GM12865 (cell line): ENCODE results near the gene PRKCH.

Experiments used
- DNase-seq: peaks from one replicate; pipeline ENCODE4 v3.0.0; 2010; ENCODE audit warnings: low read depth
- H3K4me3 ChIP-seq: 2 replicates; pipeline ENCODE4 v1.5.1; 2011; ENCODE audit warnings: mild to moderate bottlenecking, low read depth, low read length, control low read depth
- TF ChIP-seq, protein P1 (sequence below): IDR thresholded peaks from 2 replicates; pipeline ENCODE4 v1.5.1; 2011; ENCODE audit warnings: low read length, control low read depth, low read depth, inconsistent platforms; ENCODE audit not compliant: insufficient read depth; ENCODE audit errors: missing control alignments

Gene PRKCH

DNA sequence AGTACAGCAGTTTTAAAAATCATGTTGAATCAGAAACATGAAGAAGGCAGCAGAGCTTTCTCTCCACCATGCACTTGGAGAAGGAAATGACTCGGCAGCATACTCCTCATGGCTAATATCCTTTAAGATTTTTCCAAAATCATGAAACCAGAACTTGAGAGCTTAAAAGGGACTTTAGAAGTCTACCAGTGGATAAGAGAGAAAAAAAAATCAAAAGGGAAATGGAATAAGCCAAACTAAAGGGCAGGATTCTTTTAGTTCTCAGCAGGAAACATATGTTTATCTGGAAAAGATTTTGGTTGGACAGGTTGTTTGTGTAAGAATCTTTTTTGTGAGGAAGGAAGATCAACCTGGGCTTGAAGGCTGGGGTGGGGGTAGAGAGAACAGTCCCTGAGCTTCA, 111.8 kb downstream of the PRKCH start:
- TF ChIP-seq, protein P1, sequence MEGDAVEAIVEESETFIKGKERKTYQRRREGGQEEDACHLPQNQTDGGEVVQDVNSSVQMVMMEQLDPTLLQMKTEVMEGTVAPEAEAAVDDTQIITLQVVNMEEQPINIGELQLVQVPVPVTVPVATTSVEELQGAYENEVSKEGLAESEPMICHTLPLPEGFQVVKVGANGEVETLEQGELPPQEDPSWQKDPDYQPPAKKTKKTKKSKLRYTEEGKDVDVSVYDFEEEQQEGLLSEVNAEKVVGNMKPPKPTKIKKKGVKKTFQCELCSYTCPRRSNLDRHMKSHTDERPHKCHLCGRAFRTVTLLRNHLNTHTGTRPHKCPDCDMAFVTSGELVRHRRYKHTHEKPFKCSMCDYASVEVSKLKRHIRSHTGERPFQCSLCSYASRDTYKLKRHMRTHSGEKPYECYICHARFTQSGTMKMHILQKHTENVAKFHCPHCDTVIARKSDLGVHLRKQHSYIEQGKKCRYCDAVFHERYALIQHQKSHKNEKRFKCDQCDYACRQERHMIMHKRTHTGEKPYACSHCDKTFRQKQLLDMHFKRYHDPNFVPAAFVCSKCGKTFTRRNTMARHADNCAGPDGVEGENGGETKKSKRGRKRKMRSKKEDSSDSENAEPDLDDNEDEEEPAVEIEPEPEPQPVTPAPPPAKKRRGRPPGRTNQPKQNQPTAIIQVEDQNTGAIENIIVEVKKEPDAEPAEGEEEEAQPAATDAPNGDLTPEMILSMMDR = no peak
- DNase-seq = no peak
- no peak overlapping the region for H3K4me3 ChIP-seq

DNA sequence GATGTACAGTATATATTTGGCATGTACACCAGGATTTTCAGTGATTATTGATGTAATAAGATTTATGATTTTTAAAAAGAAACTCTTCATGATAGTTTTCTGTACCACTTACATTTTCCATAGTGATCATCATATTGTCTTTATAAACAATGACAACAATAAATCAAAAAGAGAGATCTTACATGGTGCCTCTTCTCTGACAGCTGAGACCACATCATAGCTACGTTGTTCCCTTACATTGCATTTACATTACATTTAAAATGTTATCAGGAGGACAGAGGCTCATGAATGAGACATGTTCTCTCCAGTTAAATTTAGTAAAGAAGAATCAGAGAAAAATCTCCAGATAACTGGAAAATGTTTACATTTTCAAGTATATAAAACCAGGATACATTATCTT, 112.4 kb downstream of the PRKCH start:
- TF ChIP-seq, protein P1 = no peak
- no peak for DNase-seq
- H3K4me3 ChIP-seq = no peak overlapping the region

DNA sequence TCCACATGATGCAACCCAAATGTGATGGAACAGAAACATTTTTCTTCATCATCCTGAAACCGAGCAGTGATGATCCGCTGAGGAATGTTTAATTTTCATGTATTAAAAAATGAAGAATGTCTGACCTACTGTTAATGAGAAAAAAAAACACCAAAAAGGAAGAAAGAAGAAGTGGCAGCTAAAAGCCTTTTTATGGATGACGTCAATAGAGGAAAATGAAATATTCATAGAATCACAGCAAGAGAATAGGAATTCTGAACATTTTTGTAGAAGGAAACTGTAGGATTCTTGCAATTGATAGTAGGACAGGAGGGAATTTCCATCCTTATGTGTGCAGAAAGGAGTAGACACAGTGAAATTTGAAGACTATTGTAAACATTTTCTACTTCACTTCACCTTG, 112.9 kb downstream of the PRKCH start:
- no peak overlapping the region for H3K4me3 ChIP-seq
- DNase-seq = no peak
- TF ChIP-seq, protein P1 = no peak

DNA sequence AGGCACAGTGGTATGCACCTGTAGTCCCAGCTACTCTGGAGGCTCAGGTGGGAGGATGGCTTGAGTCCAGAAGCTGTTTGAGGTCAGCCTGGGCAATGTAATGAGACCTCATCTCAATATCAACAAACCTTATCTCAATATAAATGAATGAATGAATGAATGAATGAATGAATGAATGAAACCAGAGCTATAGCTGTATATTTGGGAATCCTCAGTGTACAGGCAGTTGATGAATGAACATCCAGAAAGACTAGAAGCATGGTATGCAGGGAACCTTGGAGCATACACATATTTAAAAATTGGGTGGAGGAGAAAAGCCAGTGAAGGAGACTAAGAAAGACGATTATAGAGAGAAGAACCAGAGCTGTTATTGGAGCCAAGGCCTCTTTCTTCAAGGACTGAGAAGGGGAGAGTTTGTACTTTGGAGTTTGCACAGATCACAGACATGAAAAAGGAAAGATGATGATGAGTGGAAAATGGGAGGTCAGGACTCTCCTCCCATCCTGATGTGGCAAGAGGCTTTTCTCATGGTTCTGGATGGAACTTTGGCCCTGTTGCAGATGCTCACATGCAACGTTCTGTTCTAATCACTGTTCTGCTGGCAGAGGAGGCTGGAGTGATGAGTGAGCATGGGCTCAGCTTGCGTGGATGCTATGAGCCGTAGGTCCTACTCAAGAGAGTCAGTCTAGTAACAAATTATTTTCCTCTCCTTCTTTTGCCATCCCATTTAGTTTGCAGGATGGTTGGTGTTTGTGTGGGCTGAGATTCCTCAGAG, 114.4 kb downstream of the PRKCH start:
- TF ChIP-seq, protein P1 = no peak
- no peak for DNase-seq
- no peak overlapping the region for H3K4me3 ChIP-seq

DNA sequence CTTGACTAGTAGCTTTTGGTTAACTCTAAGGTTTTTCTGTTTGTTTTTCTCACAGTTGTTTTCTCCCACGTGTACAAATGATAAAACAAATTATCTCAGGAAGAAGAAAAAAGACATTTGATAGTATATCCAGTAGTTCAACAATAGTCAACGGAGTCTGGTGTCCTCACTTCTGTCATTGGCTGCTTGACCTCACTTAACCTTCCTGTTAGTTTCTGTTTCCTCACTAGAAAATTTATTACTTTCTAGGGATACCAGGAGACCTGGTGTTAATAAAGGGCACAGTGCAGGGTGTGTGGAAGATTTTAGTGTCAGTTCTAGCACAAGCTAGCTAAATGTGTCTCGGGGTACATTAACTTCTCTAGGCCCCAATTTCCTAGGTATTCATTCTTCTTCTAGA, 116.0 kb downstream of the PRKCH start:
- no peak for DNase-seq
- TF ChIP-seq, protein P1 = no peak
- no peak overlapping the region for H3K4me3 ChIP-seq

DNA sequence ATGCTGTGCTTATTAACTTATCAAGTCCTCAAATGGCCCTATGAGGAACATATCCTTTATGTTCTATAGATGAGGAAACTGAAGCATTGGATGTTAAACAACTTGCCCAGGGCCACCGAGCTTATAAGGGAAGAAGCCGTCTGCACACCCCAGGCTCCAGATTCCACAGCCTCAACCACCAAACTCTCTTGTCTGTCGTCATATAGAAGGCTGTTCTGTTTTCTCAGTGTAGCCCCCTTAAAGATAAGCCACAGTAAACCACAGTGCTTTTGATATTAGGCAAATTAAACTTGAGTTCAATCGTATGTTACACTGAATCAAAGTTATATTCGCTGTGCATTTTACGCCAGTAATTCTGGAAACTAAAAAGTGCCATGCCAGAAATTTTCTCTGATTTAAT, 116.7 kb downstream of the PRKCH start:
- H3K4me3 ChIP-seq = no peak overlapping the region
- DNase-seq = no peak
- TF ChIP-seq, protein P1 = no peak

DNA sequence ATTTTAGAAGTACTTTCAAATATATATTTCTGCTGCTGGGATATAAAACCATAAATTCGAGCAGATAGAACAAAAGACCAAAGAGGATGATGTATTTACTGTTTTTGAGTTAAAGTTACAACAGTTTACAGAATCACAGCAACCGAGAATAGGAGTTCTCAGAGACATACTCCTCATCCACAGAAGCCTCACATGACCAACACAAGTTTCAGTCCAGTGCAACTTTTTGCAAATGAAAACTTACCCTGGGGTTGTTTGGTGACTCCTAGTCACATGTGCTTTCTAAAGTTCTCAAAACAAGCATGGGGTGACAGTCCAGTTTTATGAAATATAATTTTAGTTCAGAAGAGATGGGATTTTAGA, 117.1 kb downstream of the PRKCH start:
- TF ChIP-seq, protein P1 = no peak
- DNase-seq = peak; percentile 77
- H3K4me3 ChIP-seq = no peak overlapping the region
